Upper lobe of right lung (tissue), 1 donor: ENCODE results near the gene UNC5B. TPM values are rescaled to one million over a fixed set of nuclear protein-coding genes. Genes with fewer than 3 reads are reported as not detected.
A peak's percentile ranks its signal among the peaks of the same experiment; 100 is the strongest.
"Not testable (repeated sequence)": the region's sequence is repeated elsewhere in the genome, so short reads cannot be mapped to it uniquely, and the experiment has no call there.

ENCODE experiments used
- ATAC-seq: fragments of 200-7000 bp; cut with Tn5 transposase; one replicate; pipeline ENCODE4 v1.9.1; 2020; ENCODE audit warnings: mild to moderate bottlenecking, moderate library complexity
- DNase-seq: peaks from one replicate; pipeline ENCODE4 v3.0.0-alpha.2; 2020
- H3K27ac ChIP-seq: fragments of 200-600 bp; one replicate; pipeline ENCODE4 v1.8.0; 2022
- H3K27me3 ChIP-seq: fragments of 200-600 bp; one replicate; pipeline ENCODE4 v1.8.0; 2022; ENCODE audit warnings: mild to moderate bottlenecking
- H3K36me3 ChIP-seq: fragments of 200-600 bp; one replicate; pipeline ENCODE4 v1.8.0; 2022
- H3K4me1 ChIP-seq: fragments of 200-600 bp; one replicate; pipeline ENCODE4 v1.8.0; 2022
- H3K4me3 ChIP-seq: fragments of 200-600 bp; one replicate; pipeline ENCODE4 v1.8.0; 2022; ENCODE audit warnings: mild to moderate bottlenecking
- H3K9me3 ChIP-seq: fragments of 200-600 bp; one replicate; pipeline ENCODE4 v1.8.0; 2022
- intact Hi-C: fragments of 100-400 bp; cut with DNase I; formaldehyde crosslinking; loops from one replicate; pipeline ENCODE4 v1.11.0; 2022
- total RNA-seq: library from RNA; stranded (reverse); fragmentation: NEBNext Ultra II Directional; extraction: Animal tissue kit (Norgen Biotek cat#: 25700); gene quantifications from one replicate; pipeline ENCODE4 v1.2.1, GENCODE V29; 2021
- TF ChIP-seq, protein P1 (sequence below): fragments of 200-600 bp; IDR thresholded peaks from one replicate; pipeline ENCODE4 v1.8.0; 2022; ENCODE audit warnings: antibody characterized with exemption
- donor health status: DM: no; HTN: yes; CAD: no; lungs with severe emphysema.

The UNC5B gene
- total RNA-seq, 1 donor from 2014 or later: 16.0 TPM

DNA sequence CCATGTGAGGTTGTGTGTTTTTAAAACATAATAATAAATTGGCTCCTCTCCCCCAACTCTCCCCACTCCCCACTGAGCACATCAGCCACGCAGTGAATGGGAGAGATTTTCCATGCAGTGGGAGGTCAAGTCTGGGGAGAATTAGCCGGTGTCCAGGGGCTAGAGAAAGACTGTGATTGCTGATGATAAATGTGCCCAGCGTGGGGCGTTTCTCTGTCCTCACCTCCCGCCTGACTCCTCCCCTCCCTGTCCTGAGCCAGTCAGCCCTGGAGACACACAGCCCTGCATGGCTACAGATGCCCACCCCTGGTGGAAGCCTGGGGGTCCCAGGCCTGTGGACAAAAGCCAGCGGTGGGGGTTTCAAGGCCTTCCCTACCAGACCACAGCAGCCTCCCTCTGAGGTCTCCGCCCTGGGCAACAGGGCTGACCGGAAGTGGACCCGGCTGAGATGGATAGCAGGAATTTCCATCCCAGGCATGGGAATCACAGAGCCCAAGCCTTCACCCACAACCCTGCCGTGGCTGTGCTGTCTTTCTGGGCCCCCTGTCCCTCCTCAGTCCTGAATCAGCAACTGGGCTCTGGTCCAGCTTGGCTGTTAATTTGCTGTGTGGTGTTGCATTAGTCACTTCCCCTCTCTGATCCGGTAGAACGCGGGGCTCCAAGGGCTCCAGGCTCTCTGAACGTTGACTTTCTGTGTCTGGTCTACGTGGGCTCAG is 59.8 kb downstream of the UNC5B start:
- peak; percentile 19 for ATAC-seq
- Histone ChIP-seq H3K36me3 (no peaks in the 10 kb centered on the region), H3K9me3 (no peaks in the 10 kb centered on the region), H3K27me3 (no peaks in the 10 kb centered on the region), H3K4me1 (peaks cover 5% of the 10 kb centered on the region), H3K4me3 (no peak overlapping the region), H3K27ac (no peak overlapping the region)
- TF ChIP-seq, protein P1, sequence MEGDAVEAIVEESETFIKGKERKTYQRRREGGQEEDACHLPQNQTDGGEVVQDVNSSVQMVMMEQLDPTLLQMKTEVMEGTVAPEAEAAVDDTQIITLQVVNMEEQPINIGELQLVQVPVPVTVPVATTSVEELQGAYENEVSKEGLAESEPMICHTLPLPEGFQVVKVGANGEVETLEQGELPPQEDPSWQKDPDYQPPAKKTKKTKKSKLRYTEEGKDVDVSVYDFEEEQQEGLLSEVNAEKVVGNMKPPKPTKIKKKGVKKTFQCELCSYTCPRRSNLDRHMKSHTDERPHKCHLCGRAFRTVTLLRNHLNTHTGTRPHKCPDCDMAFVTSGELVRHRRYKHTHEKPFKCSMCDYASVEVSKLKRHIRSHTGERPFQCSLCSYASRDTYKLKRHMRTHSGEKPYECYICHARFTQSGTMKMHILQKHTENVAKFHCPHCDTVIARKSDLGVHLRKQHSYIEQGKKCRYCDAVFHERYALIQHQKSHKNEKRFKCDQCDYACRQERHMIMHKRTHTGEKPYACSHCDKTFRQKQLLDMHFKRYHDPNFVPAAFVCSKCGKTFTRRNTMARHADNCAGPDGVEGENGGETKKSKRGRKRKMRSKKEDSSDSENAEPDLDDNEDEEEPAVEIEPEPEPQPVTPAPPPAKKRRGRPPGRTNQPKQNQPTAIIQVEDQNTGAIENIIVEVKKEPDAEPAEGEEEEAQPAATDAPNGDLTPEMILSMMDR: no peak
- DNase-seq: no peak
- intact Hi-C loops: no loop called here

DNA sequence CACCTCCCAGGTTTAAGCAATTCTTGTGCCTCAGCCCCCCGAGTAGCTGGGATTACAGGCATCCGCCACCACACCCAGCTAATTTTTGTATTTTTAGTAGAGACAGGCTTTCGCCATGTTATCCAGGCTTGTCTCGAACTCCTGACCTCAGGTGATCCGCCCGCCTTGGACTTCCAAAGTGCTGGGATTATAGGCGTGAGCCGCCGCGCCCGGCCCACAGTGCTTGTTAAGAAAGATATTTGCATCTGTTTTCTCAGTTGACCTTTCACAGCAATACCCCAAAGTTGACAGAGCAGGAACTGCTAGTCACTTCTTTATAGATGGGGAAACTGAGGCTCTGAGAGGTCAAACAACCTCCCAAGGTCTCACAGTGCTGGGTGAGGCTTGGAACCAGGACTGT is 60.6 kb downstream of the UNC5B start:
- ATAC-seq, intact Hi-C loops: not testable (repeated sequence)

DNA sequence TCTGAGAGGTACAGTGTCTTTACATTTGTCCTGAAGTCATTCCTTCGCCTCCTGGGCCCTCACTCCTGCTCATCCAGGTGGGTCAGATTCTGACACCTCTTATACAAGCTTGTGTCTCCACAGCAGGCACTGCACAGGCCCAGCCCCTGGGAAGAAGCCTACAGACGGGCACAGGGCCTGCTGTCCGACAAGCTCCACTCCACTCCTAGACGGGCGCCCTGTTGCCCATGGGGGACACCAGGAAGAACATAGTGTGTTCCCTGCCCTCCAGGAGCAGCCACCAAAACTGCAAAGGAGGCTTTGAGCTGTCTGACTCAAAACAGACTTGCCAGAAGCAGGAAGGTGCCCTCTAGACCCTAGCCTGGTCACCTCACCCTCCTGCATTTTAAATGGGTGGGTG is 61.1 kb downstream of the UNC5B start:
- no peak for ATAC-seq
- Histone ChIP-seq H3K9me3 (no peaks in the 10 kb centered on the region), H3K36me3 (no peaks in the 10 kb centered on the region), H3K27me3 (no peaks in the 10 kb centered on the region), H3K4me1 (peaks cover 5% of the 10 kb centered on the region), H3K4me3 (no peak overlapping the region), H3K27ac (no peak overlapping the region)
- DNase-seq: no peak
- TF ChIP-seq, protein P1: no peak
- intact Hi-C loops: no loop called here

More for the DNA sequence above, 60.6 kb downstream of the UNC5B start:
- not testable (repeated sequence) for H3K36me3 ChIP-seq, H3K4me3 ChIP-seq, H3K9me3 ChIP-seq, H3K27ac ChIP-seq, H3K4me1 ChIP-seq, DNase-seq, H3K27me3 ChIP-seq

DNA sequence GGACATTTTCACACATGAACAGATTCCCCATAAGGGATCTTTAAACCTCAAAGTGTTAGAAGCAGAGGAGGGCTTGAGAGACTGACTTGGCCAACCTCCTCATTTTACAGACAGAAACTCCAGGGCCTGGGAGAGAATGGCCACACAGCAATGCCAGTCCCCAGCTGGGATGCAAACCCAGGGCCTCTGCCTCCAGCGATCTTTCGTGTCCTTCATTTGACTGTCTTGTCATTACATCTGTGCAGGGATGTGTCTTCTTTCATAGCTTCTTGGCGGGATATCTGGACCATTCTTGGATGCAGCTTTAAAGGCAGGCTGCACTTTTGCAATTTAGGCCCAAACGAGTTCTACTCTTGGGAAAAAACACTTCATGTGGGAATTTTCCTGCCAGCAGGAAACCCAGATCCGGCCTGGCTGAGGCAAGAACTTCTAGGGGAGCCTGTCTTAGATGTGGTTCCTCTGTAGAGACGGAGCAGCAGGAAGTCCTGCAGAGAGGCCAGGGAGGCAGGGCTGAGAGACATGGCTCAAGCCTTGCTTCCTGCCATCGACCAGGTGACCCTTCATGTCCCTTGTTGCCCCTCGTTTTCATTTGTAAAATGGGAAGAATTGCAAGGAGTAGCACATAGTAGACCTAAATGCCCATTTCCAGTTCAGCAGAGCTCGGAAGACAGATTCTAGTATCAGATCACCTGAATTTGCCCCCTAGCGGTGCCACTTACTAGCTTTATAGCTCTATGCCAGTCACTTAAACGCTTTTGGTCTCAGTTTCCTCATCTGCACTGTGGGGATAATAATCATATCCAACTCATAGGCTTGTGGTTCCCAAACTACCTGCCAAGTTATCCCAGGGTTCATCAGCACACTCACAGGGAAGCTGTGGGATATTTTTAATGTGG is 62.8 kb downstream of the UNC5B start:
- H3K27me3 ChIP-seq: no peaks in the 10 kb centered on the region
- no peak overlapping the region for H3K27ac ChIP-seq
- TF ChIP-seq, protein P1: no peak
- ATAC-seq: peak; percentile 18
- H3K36me3 ChIP-seq: no peaks in the 10 kb centered on the region
- DNase-seq: no peak
- H3K9me3 ChIP-seq: no peaks in the 10 kb centered on the region
- no peak overlapping the region for H3K4me3 ChIP-seq
- H3K4me1 ChIP-seq: peaks cover 5% of the 10 kb centered on the region
- intact Hi-C loops: no loop called here

DNA sequence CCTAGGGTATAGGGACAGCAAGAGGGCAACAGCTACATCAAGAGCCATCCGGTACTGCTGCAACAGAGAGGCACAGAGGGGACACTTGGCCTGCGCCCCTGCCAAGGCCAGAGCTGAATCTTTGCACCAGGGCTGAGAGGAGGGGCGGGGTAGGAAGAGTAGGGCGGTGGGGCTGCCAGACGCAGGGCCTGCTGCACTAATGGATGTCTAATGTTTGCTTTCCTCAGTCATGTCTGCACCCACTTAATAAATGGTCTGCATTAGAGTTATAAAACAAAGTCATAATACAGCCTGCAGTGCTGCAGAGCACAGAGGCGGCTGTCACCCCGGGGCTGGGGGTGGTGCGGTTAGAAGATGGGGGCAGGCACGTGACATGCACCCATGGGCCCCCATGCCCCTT is 64.5 kb downstream of the UNC5B start:
- Histone ChIP-seq H3K36me3 (no peaks in the 10 kb centered on the region), H3K4me1 (peaks cover 5% of the 10 kb centered on the region), H3K27ac (no peak overlapping the region), H3K4me3 (no peak overlapping the region), H3K9me3 (no peaks in the 10 kb centered on the region), H3K27me3 (no peaks in the 10 kb centered on the region)
- DNase-seq (no peak), ATAC-seq (no peak)
- intact Hi-C loops: no loop called here
- TF ChIP-seq, protein P1: no peak
